ENCODE results near the gene MDM2. TPM values are rescaled to one million over a fixed set of nuclear protein-coding genes. Genes with fewer than 3 reads are reported as not detected.

Gene MDM2
- total and polyA plus RNA-seq, 9 of the 15 experiments (the other 6 are each of a cell fraction or from before 2014, with no cell fraction given), result 13.6 to 100 (median 49.0) TPM

- ATAC-seq (no peak), FAIRE-seq (no peak), DNase-seq (ENCODE audit: extremely low read depth in 1 of 4, low spot score in 3 of 4) (no peak)
- ChIA-PET POLR2A (no interaction called here), CTCF (ENCODE audit: low intra/inter-chr PET ratio) (no interaction called here)
- in situ Hi-C loops (cut with MboI), result loop anchor here (25.0 kb wide), 1 partner anchor 192 kb away; no protein-coding TSS in a partner anchor
- H3K27me3 ChIP-seq (ENCODE audit: control insufficient read depth in 2 of 2, insufficient read depth in 2 of 2, low read length in 2 of 2), result peaks cover 16 to 52% of the 10 kb centered on the region in 2 experiments
- BruUV-seq (replicated peaks), result no TSS peak
- no peaks in the 10 kb centered on the region for H3K9me1 ChIP-seq (ENCODE audit: control insufficient read depth, insufficient read depth, low read length)
- 0% methylated on average over 6 of the region's 6 CpGs for WGBS (ENCODE audit: insufficient coverage, low coverage, missing lambda C conversion rate)
- no peaks in the 10 kb centered on the region for H3K9me3 ChIP-seq (replicated peaks; ENCODE audit: control insufficient read depth, insufficient read depth, low read depth, low read length)
- no peak overlapping the region for H3K4me2 ChIP-seq (ENCODE audit: insufficient read depth, low read length)
- H4K20me1 ChIP-seq (replicated peaks; ENCODE audit: control insufficient read depth, insufficient read depth, low read length), result no peaks in the 10 kb centered on the region; the same call in 1 of the 2 replicates
- H3K4me1 ChIP-seq (replicated peaks in 1 of 2; ENCODE audit: control insufficient read depth in 2 of 2, insufficient read depth in 2 of 2, low read length in 2 of 2), result no peaks in the 10 kb centered on the region; a peak in 1 of 5 replicates
- intact Hi-C loops (cut with micrococcal nuclease), result no loop called here
- H2AFZ ChIP-seq (ENCODE audit: low read depth, low read length), result no peak overlapping the region
- no peaks in the 10 kb centered on the region for H3K79me2 ChIP-seq (ENCODE audit: control insufficient read depth, insufficient read depth, low read length)
- no peak overlapping the region for H3K4me3 ChIP-seq
- no peak overlapping the region for H3K27ac ChIP-seq (ENCODE audit: extremely low read depth, low read depth, low read length)
- no peak overlapping the region for H3K9ac ChIP-seq (ENCODE audit: insufficient read depth in 1 of 2, low read depth in 2 of 2, low read length in 2 of 2)
- no peaks in the 10 kb centered on the region for H3K36me3 ChIP-seq (ENCODE audit: control insufficient read depth, insufficient read depth, low read length)
- TF ChIP-seq ZC3H4 (CRISPR knock-in tag; IDR thresholded peaks at IDR 0.05; ENCODE audit: borderline replicate concordance) (no peak), HNRNPUL1 (IDR thresholded peaks at IDR 0.05; ENCODE audit: low read length) (no peak), CREM (IDR thresholded peaks at IDR 0.05; ENCODE audit: low read depth) (no peak), PCBP2 (IDR thresholded peaks at IDR 0.05; ENCODE audit: low read depth, low read length, poor library complexity, severe bottlenecking) (no peak), NFRKB (IDR thresholded peaks at IDR 0.05; ENCODE audit: low read depth) (no peak), RBFOX2 (IDR thresholded peaks at IDR 0.05; ENCODE audit: low read depth, low read length) (no peak), ZNF24 (IDR thresholded peaks at IDR 0.05) (no peak), CEBPG (CRISPR knock-in tag; IDR thresholded peaks at IDR 0.05) (no peak), CEBPG (tag; conservative IDR thresholded peaks at IDR 0.05 in 1 of 2, IDR thresholded peaks at IDR 0.05 in 1 of 2) (no peak), RFX7 (CRISPR knock-in tag; IDR thresholded peaks at IDR 0.05) (no peak), RREB1 (CRISPR knock-in tag; IDR thresholded peaks at IDR 0.05) (no peak), DIDO1 (tag; IDR thresholded peaks at IDR 0.05; ENCODE audit: low read depth) (no peak), ZNF561 (CRISPR knock-in tag; conservative IDR thresholded peaks at IDR 0.05) (no peak), TRIM28 (IDR thresholded peaks at IDR 0.05) (no peak), ILK (tag; IDR thresholded peaks at IDR 0.05; ENCODE audit: borderline replicate concordance, low read depth) (no peak)
- TF ChIP-seq, protein P1, sequence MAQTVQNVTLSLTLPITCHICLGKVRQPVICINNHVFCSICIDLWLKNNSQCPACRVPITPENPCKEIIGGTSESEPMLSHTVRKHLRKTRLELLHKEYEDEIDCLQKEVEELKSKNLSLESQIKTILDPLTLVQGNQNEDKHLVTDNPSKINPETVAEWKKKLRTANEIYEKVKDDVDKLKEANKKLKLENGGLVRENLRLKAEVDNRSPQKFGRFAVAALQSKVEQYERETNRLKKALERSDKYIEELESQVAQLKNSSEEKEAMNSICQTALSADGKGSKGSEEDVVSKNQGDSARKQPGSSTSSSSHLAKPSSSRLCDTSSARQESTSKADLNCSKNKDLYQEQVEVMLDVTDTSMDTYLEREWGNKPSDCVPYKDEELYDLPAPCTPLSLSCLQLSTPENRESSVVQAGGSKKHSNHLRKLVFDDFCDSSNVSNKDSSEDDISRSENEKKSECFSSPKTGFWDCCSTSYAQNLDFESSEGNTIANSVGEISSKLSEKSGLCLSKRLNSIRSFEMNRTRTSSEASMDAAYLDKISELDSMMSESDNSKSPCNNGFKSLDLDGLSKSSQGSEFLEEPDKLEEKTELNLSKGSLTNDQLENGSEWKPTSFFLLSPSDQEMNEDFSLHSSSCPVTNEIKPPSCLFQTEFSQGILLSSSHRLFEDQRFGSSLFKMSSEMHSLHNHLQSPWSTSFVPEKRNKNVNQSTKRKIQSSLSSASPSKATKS (CRISPR knock-in tag; IDR thresholded peaks at IDR 0.05), result no peak
Observed at GRCh38 chr12:68870443-68870842, 62.5 kb downstream of the MDM2 start.

Measured in K562 (cell line).